Activated CD4-positive, alpha-beta T cell treated with anti-CD3 and anti-CD28 coated beads, Interleukin-10, Interleukin-2, amounts not matched to agents 100 ng/mL and 50 ng/mL, durations not matched to agents 16 hours and 8 hours (primary cell): ENCODE measurements around the gene TMEM200C.

Source experiments
- DNase-seq: peaks from one replicate; pipeline ENCODE4 v3.0.0-alpha.2; 2020

The TMEM200C gene

DNA sequence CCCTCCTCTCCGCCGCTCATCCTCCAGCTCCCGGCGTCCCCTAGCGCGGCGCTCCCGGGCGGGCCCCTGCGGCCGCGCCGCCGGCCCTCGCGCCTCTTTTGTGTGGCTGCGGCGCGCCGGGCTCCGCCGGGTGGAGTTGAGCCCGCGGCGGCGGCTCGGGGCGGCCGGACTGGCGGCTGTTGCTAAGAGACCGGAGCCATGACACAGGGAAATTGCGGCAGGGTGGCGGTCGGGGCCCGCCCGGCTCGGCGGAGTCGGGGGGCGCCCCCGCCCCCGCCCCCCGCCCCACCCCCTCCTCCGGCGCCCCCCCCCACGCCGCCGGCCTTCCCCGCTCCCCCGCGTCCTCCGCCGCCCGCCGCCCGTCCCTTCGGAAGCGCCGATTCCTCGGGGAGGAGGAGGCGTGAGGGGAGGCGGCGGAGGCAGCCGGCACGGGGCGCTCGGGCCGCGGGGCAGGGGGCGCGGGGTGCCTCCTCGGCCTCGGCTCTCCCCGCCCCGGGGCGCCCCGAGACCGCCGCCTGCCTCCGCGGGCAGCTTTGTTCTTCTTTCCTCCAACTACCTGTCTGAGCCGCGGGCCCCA is at the start of gene TMEM200C:
Gene TMEM200C (minus strand): TSS at position 224 of the 577 bp plus-strand sequence. CDS start 3,459 bp downstream, outside the sequence.
- DNase-seq = no peak

DNA sequence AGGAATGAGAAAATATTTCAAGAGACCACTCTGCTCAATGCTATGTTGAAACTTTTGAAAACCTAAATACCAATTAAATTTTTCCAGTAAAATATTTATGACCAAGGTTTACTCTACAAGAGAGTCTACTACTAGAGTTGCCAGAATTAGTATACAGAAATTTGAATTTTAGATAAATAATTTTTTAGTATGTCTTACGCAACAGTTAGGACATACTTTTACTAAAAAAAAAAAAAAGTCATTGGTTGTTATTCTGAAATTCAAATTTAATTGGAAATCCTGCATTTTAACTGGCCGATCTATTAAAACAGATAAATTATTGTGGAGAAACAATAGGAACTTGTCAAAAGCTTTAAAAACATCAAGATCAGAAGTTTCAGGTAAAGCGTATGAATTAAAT is 49.1 kb upstream of the TMEM200C start:
- DNase-seq = no peak

DNA sequence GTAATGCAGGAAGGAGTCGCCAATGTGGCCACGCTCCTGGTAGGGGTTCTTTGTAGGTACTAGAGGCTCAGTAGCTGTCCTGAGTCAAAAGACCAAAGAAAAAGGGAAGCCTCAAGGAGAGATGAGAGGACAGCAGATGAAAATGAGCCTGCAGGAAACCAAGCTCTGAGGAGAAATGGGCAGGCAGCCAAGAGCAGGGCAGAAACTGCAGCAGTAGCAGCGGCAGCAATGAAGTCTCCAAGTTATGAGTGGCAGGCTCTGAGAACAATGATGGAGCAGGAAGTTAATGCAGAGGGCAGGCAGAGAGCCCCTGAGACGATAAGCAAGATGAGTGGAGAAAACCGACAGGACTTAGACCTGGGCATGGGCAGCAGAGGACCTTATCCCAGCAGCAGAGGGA is 48.2 kb upstream of the TMEM200C start:
- no peak for DNase-seq

DNA sequence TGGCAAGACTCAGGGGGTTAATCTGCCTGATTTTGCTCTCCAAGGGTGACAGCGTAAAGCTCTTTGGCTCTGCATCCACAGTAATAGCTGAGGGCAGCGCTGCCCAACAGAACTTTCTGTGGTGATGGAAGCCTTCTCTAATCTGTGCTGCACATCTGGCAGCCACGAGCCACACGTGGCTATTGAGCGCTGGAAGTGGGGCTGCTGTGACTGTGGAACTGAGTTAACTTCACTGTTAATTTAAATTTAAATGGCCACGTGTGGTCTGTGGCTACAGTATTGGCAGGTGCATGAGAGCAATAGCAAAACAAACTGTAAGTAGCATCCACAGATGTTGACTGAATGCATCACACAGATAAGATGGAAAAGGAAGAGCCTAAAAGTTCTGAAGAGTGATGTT is 47.3 kb upstream of the TMEM200C start:
- no peak for DNase-seq

DNA sequence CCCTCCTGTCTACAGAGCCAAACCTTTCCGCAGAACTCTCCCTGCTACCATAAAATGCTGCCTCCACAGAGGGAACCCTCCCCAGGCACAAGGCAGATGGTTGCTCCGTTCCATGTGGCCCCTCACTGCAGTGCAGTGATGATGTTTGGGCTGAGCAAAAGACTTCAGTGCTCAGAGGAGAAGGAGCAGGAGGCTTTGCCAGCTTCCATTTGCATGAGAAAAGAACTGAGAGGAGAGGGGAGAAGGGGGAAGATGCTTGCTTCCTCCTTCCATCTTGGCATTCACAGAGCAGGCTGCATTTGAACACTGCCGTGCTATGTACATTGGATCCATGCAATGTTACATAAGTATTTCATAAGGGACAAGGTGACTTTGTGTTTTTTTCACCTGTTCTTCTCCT is 46.6 kb upstream of the TMEM200C start:
- no peak for DNase-seq

DNA sequence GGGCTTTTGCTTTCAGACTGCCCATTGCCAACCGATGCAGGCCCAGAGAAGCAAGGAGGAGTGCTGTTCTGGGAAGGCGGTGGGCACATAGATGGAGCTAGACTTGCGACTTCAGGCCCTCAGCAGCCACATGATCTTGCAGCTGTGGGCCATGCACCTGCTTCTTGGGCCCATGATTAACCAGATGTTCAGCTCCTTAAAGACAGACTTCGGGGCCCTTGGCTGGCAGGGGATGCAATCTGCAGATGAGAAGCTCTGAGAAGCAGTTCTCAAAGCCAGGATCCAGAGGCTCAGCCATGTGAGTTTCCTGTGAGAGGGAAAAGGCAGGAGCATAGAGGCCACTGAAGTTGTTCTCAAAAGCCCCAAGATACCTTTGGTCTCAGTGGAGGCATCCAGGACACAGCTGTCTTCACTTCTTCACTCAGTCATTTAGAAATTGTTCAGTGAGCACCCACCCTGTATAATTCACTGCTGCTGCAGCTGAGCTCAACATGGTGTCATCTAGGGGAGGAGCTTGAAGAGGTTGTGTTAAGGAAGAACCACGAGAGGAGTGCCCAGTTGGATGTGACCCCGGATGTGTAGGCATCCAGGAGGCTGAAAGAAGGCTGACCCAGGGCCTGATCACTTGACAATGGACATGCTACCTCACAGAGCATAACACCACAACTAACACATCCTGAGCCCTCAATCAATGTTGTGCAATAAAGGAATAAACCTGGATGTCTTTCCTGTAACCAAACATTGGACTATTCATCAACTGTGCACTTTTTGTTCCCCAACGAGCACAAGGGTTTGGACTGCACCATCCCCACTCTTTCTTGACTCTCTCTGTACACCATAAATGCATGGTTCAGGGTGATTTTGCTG is 44.7 kb upstream of the TMEM200C start:
- no peak for DNase-seq

DNA sequence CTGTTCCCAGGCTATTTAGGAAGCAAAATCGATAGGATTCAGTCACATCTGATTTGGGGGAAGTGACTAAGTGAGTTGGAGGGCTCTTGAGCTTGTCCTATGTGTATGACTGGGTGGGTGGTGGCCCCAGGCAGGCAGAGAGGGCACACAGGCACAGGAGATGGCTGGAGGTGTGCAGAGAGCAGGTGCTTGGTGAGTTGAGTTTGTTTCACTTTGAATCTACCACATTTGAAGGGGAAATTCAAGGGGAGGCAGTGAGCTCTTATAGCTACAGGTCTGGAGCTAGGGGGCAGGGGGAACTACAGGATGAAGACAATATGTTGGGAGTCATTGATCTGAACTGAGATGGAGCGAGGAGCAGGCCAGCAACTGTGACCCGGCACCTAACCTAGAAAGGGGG is 42.5 kb upstream of the TMEM200C start:
- no peak for DNase-seq

DNA sequence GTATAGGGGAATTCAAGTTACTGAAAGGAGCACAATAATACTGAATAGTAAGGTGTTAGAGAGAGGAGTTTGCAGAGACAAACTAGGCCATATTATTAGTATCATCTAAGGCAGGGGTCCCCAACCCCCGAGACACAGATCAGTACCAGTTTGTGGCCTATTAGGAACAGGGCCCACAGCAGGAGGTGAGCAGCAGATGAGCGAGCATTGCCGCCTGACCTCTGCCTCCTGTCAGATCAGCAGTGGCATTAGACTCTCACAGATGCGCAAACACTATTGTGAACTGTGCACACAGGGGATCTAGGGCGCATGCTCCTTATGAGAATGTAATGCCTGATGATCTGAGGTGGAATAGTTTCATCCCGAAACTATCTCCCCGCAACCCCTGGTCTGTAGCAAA is 41.8 kb upstream of the TMEM200C start:
- DNase-seq = no peak

DNA sequence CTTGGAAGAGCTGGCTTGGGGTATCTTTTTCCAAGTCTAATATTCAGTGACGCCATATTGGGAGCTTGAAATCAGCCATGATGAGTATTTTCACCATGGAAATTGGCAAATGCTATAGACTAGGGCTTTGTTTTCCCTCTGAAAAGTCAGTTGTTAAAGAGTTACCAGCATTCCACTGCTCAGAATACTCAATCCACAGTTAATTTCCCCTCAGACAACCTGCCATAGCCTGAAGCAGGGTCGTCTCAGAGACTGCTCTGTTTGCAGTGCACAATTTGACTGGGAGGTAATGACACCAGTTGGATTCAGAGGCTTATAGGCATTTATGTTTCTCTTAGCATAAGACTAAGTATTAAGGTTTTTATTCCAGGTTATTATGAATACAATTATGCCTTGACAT is 35.5 kb upstream of the TMEM200C start:
- no peak for DNase-seq

DNA sequence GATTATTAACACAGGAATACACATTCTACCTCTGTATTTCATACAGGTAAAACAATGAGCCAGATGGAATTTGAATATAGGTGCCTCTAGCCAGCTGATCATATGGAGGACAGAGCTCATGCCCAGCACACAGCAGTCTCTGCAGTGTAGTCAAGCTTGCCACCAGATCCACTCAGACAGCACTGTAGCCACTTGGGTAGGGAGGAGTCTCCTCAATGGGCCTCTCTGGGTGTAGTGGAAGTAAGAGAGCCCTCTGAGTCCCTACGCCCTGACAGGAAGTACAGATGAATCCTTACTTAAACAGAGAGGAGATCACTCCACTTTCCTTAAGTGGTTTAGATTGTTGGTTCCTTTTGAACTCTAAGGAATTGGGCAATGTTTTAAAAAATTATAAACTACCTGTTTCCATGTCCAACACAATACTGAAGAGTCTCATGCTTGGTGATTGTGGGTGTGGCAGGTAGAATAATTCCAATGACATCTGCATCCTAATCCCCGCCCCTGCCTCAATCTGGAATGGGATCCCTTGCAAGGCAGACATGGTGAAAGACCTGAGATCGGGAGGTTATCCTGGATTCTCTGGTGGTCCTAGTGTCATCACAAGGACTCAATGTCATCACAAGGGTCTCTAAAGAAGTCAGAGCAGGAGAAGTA is 23.0 kb upstream of the TMEM200C start:
- DNase-seq = no peak

DNA sequence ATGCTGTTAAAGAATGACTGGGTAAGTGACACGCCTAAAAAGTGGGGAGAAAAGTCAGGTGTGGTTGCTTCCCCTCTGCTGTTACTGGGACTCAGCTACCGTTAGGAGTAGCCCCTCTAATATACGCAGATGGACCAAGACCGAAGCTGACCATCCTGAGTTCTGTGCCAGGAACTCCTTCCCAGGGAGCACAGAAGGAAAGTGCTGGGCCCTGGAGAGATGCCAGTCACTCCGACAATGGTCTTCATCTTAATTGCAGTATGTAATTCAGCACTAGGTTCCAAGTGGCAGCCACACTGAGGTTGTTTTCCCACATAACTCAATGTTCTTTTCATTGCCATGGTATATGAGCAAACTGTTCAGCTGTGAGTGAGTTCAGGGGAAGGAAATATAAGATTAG is 19.6 kb upstream of the TMEM200C start:
- DNase-seq = no peak

DNA sequence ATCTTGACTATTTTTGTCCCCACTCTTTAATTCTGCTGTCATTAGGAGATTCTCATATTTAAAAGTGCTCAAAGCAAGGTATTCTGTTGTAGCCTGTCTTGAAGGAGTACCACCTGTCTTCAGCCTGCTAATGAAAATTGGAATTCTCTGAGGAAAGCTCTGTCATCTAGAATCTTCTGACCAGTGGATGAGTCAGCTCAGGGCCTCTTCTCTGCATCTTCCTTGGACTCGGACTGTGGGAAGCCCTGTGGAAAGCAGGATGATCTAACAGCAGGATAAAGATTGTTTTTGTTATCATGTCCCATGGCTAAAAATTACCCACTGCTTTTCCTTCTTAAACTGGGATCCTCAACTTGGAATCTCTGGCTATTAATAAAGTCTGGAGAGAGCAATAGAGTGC is 18.7 kb upstream of the TMEM200C start:
- no peak for DNase-seq

DNA sequence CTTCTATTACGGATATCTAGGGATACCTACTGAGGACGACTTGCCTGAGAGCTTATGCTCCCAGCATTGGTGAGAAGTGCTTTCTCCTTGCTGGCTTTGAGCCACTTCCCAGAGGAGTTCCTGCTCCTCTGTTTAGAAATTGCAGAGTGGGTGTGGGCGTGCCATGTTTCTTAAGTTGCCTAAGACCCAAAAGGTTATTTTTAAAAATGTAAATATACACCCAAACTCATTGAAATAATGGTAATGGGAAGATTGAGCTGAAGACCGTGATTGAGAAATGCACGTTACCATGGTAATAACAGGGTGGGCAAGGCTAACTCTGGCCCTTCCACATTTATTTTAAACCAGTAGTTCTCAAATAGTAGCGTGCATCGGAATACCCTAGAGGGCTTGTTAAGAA is 17.2 kb upstream of the TMEM200C start:
- DNase-seq = no peak

DNA sequence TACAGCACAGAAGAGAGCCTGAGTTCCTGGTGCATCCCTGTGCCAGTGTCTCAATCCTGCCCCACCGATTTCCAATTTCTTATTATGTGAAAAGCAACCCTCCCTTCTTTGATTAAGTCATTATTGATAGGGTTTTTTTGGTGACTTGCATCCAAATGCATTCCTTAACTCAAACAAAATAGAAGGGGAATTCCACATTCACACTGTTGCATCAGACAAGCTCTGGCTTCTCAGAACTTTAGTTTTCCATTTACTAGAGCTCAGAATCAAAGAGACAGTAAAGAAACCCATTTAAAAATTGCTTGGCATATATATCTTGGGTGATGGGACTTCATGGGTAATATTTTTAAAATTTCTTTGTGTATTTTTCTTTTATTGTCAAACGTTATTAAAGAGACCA is 13.8 kb upstream of the TMEM200C start:
- DNase-seq = no peak

DNA sequence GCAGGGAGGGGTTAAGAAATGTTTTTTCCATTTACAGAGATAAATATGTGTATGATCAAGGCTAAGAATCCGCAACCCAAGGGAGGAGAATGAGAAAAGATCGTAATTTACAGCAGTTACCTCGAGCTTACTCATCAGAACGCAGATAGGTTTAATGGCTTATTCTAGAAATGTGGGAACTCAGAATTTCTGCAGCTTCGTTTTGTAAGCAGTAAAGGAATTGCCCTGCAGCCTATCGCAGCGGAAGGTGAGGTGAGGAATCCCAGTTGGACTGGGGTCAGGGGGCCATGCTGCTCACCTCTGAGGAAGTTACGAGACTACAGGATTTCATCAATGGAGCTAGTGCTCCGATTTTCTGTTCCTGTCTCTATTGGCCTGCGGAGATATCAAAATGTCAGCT is 8.1 kb upstream of the TMEM200C start:
- DNase-seq = no peak

DNA sequence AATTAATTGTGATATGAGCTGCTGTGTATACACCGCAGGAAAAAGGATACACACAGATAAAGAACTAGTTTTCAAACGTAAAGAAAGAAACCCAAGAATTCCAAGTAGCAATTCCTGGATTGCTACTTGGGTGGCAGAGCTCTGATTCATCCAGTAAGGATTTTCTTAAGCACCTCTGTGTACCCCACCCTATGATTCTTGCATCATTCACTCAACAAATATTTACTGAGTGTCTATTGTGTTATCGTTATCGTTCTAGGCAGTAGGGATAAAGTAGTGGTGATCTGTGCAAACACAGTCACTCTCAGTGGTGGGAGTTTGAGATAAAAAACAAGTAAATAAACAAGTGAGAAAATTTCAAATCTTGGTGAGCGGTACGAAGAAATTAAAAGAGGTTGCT is 4.9 kb upstream of the TMEM200C start:
- DNase-seq = no peak

DNA sequence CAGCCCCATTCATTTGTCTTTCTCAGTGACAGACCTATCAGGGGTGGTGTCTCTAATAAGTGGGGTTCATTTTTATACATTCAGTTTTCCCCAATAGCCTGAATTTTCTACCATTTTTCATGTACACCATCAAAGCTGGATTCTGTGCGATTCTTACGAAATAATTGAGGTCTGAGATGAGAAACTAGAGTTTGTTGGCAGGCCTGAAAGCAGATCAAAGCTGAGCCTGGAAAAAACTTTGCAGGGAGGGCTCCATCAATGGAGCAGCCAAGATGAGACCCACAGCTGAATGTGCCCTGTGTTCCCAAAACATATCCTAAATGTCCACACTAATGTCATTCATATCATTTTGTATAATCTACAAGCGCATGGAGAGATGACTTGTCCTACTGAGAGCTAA is 4.5 kb upstream of the TMEM200C start:
- DNase-seq = no peak

DNA sequence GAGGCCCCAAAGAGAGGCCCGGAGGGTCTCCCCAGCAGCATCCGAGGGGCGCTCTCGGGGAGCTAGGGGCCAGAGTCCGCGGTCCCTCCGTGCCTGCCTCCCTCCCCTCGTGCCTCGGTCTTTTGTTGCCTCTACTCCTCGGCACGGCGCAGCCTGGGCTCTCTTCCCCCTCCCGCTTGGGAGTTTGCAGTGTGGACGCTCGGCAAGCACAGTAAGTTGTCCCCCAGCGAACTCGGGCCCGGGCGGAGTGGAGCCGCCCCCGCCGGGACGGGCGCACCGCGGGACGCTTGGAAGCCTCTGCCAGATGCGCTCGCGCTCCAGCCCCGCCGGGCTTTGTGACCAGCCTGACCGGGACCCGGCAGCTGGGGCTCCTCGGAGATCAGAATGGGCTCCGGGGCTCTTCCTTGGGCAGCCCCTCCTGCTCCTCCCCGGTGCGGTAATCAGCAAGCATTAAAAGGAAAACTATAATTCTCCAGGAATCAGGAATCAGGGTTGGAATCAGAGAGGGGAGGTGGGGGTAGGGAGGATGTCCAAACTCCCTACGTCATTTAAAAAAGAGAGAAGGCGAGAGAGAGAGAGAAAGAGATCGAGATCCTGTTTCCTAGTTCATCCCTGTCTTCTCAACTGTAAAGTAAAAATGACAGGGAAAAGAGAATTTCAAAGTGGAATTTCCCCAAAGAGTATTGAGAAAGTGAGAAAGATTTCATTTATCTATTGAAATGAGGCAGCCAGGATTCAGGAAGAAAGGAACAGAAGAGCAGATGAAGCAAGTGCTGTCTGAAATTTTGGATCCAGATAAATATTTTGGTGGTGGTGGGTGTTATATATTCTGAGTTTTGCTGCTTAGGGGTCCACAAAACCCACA is 786 bp upstream of the TMEM200C start:
- no peak for DNase-seq

DNA sequence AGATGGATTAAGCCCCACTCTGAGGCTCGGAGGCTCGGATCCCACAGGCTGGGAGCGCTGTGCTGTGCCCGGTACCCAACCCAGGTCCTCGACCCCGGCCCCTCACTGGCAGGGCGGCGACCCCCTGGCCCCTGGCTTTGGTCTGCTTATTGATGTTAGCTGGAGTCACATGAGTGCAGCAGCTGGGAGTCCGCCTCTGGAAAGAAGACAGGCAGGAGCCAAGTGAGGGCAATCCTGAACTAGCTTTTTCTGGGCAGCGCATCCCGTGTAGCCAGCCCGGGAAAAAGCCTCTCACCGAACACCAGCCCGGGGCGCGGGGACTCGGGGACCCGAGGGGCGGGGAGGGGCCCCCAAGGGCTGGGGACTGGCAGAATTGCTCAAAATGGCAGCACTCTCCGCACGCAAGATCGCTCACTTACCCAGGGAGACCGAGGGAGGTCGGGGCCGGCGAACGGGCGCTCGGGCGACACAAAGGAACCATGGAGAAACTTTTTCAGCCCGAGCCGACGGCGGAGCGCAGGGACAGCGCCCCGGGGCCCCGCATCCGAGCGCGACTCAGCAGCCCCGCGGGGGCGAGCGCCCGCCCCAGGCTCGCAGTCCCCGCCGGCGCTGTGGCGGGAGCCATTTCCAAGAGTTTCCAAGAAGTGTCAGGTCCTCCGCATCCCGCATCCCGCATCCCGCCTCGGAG is 567 bp downstream of the TMEM200C start:
- DNase-seq = no peak

DNA sequence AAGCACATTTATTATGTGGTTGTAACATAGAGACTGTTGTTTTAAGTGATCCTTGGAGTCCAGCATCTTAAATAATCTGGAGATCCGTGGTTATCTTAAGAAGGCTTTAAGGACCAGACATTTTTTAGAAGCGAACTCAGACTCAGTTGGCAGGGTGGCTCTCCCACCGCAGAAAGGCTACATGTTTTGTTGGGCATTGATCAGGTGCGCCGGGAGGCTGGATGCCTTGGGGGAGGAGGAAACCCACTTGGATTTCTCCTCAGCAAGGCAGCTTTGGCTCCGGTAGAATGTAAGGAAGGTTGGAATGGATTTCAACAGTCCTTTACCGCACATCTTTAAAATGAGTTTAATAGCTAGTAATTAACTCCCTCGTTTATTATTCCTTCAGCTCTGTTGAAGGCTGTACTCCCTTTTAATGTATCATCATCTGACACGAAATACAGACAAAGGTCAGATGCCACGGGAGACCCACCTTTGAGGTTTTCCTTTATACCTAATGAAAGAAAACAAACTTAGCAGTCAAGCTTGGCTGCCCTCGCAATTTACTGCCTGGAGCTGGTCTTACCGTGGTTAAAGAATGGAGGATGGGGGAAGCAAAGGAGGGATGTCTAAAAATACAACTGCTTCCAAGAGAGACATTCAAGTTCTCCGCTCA is 1.2 kb downstream of the TMEM200C start:
- DNase-seq = no peak

DNA sequence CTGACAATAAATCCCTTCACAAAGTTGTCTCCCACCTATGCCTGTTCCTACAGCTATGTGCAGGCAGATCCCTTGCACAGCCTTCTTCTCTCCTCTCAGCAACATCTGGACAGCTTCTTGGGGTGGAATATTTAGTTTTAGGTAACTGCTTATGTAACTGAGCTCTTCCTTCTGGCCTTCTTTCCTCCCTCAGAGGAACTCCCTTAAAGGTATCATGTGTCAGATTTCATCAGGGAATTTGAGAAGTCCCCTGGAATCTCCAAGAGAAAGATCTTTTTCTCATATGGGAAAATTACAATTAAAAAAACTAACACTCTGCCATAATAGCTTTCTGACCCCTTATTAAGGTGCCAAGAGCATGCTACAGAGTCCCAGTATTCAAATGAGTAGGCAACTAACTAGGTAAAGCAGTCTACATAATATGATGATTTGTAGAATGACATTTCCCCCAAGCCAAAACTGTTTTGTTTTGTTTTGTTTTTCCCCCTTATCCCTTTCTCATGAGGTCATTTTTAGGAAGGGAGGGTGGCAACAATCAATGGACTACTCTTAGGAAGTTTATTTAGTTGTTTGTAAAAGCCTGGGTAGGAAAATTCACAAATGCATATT is 2.4 kb downstream of the TMEM200C start:
- DNase-seq = no peak

DNA sequence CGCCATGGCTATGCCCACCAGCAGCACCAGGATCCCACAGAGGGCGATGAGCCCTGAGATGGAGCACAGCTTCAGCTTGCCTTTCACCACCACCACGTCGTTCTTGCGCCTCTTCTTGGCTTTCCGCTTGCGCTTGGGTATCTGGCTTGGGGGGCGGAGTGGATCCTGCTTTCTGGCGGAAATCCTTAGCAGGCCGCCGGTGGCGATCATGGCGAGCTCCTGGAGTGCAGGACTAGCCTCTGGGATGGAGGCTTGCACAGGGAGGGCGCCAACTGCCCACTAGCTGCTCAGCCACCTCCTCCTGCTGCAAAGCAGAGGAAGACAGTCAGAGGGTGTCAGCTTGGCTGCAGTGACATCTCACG is 3.5 kb downstream of the TMEM200C start:
- DNase-seq = no peak
